ENCODE measurements around the gene ITIH3. TPM values are rescaled to one million over a fixed set of nuclear protein-coding genes. Genes with fewer than 3 reads are reported as not detected.
A peak's percentile ranks its signal among the peaks of the same experiment; 100 is the strongest.

The ITIH3 gene
- total RNA-seq, 4 donors from 2014 or later, result 0.27 to 1.6 TPM; not detected in 2

DNA sequence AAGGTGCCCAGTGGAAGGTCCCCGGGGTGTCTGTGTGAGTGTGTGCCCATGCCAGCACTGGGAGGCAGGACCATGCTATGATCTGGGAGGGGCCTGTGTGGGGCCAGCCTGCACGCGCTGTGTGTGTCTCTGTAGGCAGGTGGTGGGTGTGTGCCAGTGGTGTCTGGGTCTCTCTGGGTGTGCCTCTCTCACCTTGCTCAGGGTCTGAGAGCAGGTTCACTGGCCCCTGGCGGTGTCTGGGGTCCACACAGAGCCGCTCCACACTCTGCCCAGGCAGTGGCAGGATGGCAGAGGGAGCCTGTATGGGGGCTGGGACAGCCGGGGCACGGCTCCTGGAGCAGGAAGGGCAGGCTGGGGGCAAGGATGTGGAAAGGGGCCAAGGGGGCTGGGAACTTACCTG, 23.3 kb downstream of the ITIH3 start:
- H3K9me3 ChIP-seq, result no peaks in the 10 kb centered on the region
- no peak for TF ChIP-seq POLR2AphosphoS5 (IDR thresholded peaks at IDR 0.05)
- no peak for TF ChIP-seq POLR2A (IDR thresholded peaks at IDR 0.05)
- TF ChIP-seq, protein P1, sequence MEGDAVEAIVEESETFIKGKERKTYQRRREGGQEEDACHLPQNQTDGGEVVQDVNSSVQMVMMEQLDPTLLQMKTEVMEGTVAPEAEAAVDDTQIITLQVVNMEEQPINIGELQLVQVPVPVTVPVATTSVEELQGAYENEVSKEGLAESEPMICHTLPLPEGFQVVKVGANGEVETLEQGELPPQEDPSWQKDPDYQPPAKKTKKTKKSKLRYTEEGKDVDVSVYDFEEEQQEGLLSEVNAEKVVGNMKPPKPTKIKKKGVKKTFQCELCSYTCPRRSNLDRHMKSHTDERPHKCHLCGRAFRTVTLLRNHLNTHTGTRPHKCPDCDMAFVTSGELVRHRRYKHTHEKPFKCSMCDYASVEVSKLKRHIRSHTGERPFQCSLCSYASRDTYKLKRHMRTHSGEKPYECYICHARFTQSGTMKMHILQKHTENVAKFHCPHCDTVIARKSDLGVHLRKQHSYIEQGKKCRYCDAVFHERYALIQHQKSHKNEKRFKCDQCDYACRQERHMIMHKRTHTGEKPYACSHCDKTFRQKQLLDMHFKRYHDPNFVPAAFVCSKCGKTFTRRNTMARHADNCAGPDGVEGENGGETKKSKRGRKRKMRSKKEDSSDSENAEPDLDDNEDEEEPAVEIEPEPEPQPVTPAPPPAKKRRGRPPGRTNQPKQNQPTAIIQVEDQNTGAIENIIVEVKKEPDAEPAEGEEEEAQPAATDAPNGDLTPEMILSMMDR (IDR thresholded peaks at IDR 0.05), result no peak
- TF ChIP-seq EP300 (IDR thresholded peaks at IDR 0.05; ENCODE audit: low read depth), result no peak
- no peak for DNase-seq
- in situ Hi-C loops (cut with MboI; ENCODE audit: low pct_ligation_motif_present in 1 of 4, low pct_unique_long_range_greater_than_20kb in 1 of 4, low sequenced_read_pairs in 3 of 4), result no loop called here
- H3K27me3 ChIP-seq, result no peaks in the 10 kb centered on the region
- H3K27ac ChIP-seq, result no peak overlapping the region
- H3K4me3 ChIP-seq, result no peak overlapping the region
- no peaks in the 10 kb centered on the region for H3K4me1 ChIP-seq
- WGBS, 2 donors (ENCODE audit: low coverage in 1 of 2), result 89% methylated on average over 7 of the region's 7 CpGs; no CpG with 5 or more reads in 1 of the 2 donors
- no peaks in the 10 kb centered on the region for H3K36me3 ChIP-seq
- intact Hi-C loops (cut with DNase I; ENCODE audit: low total_unique reads), result no loop called here

DNA sequence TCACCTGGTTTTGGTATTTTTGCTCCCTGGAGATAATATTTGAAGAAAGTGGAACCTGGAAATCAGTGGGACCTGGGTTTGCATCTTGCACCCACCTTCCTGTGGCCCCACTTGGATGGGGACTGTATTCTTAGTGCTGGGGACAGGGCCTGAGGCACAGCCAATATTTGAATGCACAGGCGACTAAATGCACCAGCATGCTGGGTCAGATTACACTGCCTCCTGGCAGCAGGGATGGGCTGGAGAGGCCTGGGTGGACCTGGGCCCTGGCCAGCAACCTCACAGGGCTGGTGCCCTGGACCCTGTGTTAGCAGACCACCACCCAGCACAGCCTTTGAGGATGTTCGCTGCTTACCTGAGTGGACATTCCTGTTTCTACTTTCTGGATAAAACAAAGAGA, 25.3 kb downstream of the ITIH3 start:
- in situ Hi-C loops (cut with MboI; ENCODE audit: low pct_ligation_motif_present in 1 of 4, low pct_unique_long_range_greater_than_20kb in 1 of 4, low sequenced_read_pairs in 3 of 4), result no loop called here

DNA sequence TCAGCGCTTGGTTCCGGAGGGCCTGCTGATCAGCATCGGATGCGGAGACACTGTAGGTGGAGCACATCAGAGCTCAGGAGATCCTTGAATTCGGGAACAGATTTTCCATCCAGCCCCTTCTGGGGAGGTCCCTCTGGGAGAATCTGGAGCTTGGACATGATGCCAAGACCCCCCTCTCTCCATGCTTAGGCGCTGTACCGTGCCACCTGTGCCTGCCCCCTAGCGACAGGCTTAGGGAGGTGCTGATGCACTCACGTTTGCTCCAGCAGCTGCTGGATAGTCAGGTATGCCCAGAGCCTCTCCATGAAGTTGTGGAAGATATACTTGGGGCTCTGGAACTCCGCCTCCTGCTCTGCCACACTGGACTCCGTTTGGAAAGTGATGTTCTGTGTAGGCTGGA, 26.1 kb downstream of the ITIH3 start:
- H3K9me3 ChIP-seq, result no peaks in the 10 kb centered on the region
- intact Hi-C loops (cut with DNase I; ENCODE audit: low total_unique reads) (no loop called here), in situ Hi-C loops (cut with MboI; ENCODE audit: low pct_ligation_motif_present in 1 of 4, low pct_unique_long_range_greater_than_20kb in 1 of 4, low sequenced_read_pairs in 3 of 4) (no loop called here)
- H3K4me1 ChIP-seq, result no peaks in the 10 kb centered on the region
- TF ChIP-seq POLR2A (IDR thresholded peaks at IDR 0.05), result no peak
- TF ChIP-seq, protein P1 (IDR thresholded peaks at IDR 0.05), result peak in 4 of 5 experiments; percentile 29 to 39 (median 34)
- WGBS, 2 donors (ENCODE audit: low coverage in 1 of 2), result 46% methylated on average over 10 of the region's 11 CpGs; no CpG with 5 or more reads in 1 of the 2 donors
- no peaks in the 10 kb centered on the region for H3K27me3 ChIP-seq
- H3K36me3 ChIP-seq, result no peaks in the 10 kb centered on the region
- no peak for DNase-seq
- H3K27ac ChIP-seq, result no peak overlapping the region
- H3K4me3 ChIP-seq, result no peak overlapping the region

More for the DNA sequence above, 25.3 kb downstream of the ITIH3 start:
- intact Hi-C loops (cut with DNase I; ENCODE audit: low total_unique reads), result no loop called here
- Histone ChIP-seq H3K27me3 (no peaks in the 10 kb centered on the region), H3K4me3 (no peak overlapping the region), H3K9me3 (no peaks in the 10 kb centered on the region), H3K36me3 (no peaks in the 10 kb centered on the region), H3K4me1 (no peaks in the 10 kb centered on the region), H3K27ac (no peak overlapping the region)
- 88% methylated on average over 2 of the region's 2 CpGs; no CpG with 5 or more reads in 1 of the 2 donors for WGBS, 2 donors (ENCODE audit: low coverage in 1 of 2)
- TF ChIP-seq, protein P1 (IDR thresholded peaks at IDR 0.05), result no peak
- no peak for TF ChIP-seq POLR2A (IDR thresholded peaks at IDR 0.05)
- no peak for TF ChIP-seq POLR2AphosphoS5 (IDR thresholded peaks at IDR 0.05)
- no peak for TF ChIP-seq EP300 (IDR thresholded peaks at IDR 0.05; ENCODE audit: low read depth)
- DNase-seq, result no peak

DNA sequence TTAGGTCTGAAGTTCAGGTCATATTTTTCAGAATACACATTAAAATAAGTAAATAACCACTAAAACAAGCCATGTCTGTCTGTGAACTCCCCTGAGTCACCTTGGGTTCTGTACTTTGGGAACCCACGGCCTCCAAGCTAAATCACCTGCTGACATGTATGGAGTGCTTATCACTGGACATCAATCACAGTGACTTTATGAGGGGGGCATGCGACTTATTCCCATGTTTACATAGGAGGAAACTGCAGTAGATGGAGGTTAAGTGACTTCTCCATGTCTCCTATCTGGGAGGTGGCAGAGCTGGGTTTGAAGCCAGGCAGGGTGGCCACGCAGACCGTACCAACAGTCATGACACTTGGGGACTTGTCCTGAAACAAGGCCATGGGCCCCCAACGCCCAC, 27.8 kb downstream of the ITIH3 start:
- Histone ChIP-seq H3K9me3 (no peaks in the 10 kb centered on the region), H3K4me1 (no peaks in the 10 kb centered on the region), H3K27ac (no peak overlapping the region), H3K27me3 (no peaks in the 10 kb centered on the region), H3K4me3 (no peak overlapping the region), H3K36me3 (no peaks in the 10 kb centered on the region)
- intact Hi-C loops (cut with DNase I; ENCODE audit: low total_unique reads), result no loop called here
- in situ Hi-C loops (cut with MboI; ENCODE audit: low pct_ligation_motif_present in 1 of 4, low pct_unique_long_range_greater_than_20kb in 1 of 4, low sequenced_read_pairs in 3 of 4), result no loop called here
- no peak for DNase-seq
- 77% methylated on average over 5 of the region's 5 CpGs; no CpG with 5 or more reads in 1 of the 2 donors for WGBS, 2 donors (ENCODE audit: low coverage in 1 of 2)
- TF ChIP-seq POLR2A (IDR thresholded peaks at IDR 0.05), result no peak
- TF ChIP-seq EP300 (IDR thresholded peaks at IDR 0.05; ENCODE audit: low read depth), result no peak
- TF ChIP-seq, protein P1 (IDR thresholded peaks at IDR 0.05), result no peak
- no peak for TF ChIP-seq POLR2AphosphoS5 (IDR thresholded peaks at IDR 0.05)

Data from transverse colon (tissue), 4 donors.